Fibroblast of skin of abdomen (primary cell): ENCODE measurements around the gene SNRNP35. TPM values are rescaled to one million over a fixed set of nuclear protein-coding genes. Genes with fewer than 3 reads are reported as not detected.
"Not testable (repeated sequence)": the region's sequence is repeated elsewhere in the genome, so short reads cannot be mapped to it uniquely, and the experiment has no call there.

ENCODE experiments used
- DNase-seq: peaks from one replicate; pipeline ENCODE4 v3.0.0-alpha.2; 2013
- polyA plus RNA-seq, 2 experiments: library from polyadenylated mRNA; unstranded; fragments of 120-200 nt; gene quantifications; one replicate each; pipeline ENCODE4 v1.2.1, GENCODE V29; 2013; ENCODE audit not compliant: insufficient read length in 2 of 2

The SNRNP35 gene
- 20.3 TPM for polyA plus RNA-seq (2013, experiment 1 of 2; ENCODE audit: insufficient read length)
- polyA plus RNA-seq (2013, experiment 2 of 2; ENCODE audit: insufficient read length): 20.4 TPM

GRCh38 chr12:123457980-123458779 lies at the start of gene SNRNP35:
Gene SNRNP35 (plus strand): TSS chr12:123458139. CDS start chr12:123465541, 7,402 bp downstream.
- DNase-seq: peak; percentile 87

GRCh38 chr12:123408619-123409018 lies 49.3 kb upstream of the SNRNP35 start:
- not testable (repeated sequence) for DNase-seq

- not testable (repeated sequence) for DNase-seq
These were observed 48.5 kb upstream of the SNRNP35 start for GRCh38 chr12:123409284-123410040.

- DNase-seq: no peak
These were observed 47.9 kb upstream of the SNRNP35 start for GRCh38 chr12:123410041-123410412.

- DNase-seq: no peak
These were observed 36.6 kb upstream of the SNRNP35 start for GRCh38 chr12:123421314-123421713.

- no peak for DNase-seq
These were observed 30.7 kb upstream of the SNRNP35 start for GRCh38 chr12:123427036-123427769.

GRCh38 chr12:123428591-123428990 lies 29.3 kb upstream of the SNRNP35 start:
- no peak for DNase-seq

- not testable (repeated sequence) for DNase-seq
These were observed 28.8 kb upstream of the SNRNP35 start for GRCh38 chr12:123429101-123429500.

GRCh38 chr12:123431951-123432817 lies 25.8 kb upstream of the SNRNP35 start:
- DNase-seq: not testable (repeated sequence)

- no peak for DNase-seq
These were observed 24.3 kb upstream of the SNRNP35 start for GRCh38 chr12:123433615-123434014.

- no peak for DNase-seq
These were observed 22.3 kb upstream of the SNRNP35 start for GRCh38 chr12:123435636-123436016.

GRCh38 chr12:123436017-123436964 lies 21.6 kb upstream of the SNRNP35 start, which contains the start of gene RILPL2:
Gene RILPL2 (minus strand): TSS chr12:123436684. CDS start chr12:123436420, 264 bp downstream.
- DNase-seq: peak; percentile 67

GRCh38 chr12:123441523-123442164 lies 16.3 kb upstream of the SNRNP35 start:
- DNase-seq: no peak

- no peak for DNase-seq
These were observed 15.2 kb upstream of the SNRNP35 start for GRCh38 chr12:123442774-123443173.

GRCh38 chr12:123444092-123445026 lies 13.6 kb upstream of the SNRNP35 start:
- DNase-seq: no peak

GRCh38 chr12:123445388-123446332 lies 12.3 kb upstream of the SNRNP35 start:
- no peak for DNase-seq

GRCh38 chr12:123446333-123446713 lies 11.6 kb upstream of the SNRNP35 start:
- no peak for DNase-seq
